GDM1 (cell line): ENCODE data around the gene HBS1L.

Experiments
- DNase-seq: peaks from one replicate; lab custom pipeline; 2025; lab: John Stamatoyannopoulos, UW

HBS1L gene

DNA sequence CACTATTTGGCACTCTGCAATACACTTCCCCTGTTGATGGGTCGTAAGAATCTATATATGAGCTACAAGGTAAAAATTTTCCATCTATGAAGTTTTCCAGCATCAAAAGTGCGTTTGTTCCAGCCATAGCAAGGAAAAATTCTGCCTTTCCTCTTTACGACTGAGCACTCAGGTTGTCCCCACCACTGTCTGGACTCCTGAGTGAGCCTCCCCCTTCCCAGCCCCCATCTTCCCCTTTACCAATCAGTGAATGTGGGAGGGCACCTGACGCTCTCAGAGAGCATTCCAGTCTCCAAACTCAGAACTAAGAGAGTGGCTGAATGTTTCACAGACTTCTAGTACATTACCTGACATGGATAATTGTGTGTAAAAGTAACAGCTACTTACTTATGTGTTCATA lies 104.7 kb downstream of the HBS1L start, which contains the start of gene ALDH8A1:
Gene ALDH8A1, minus strand, starts transcription at position 175 of the 400 bp plus-strand sequence. Its CDS starts 48 bp downstream, at position 127.
- no peak for DNase-seq

DNA sequence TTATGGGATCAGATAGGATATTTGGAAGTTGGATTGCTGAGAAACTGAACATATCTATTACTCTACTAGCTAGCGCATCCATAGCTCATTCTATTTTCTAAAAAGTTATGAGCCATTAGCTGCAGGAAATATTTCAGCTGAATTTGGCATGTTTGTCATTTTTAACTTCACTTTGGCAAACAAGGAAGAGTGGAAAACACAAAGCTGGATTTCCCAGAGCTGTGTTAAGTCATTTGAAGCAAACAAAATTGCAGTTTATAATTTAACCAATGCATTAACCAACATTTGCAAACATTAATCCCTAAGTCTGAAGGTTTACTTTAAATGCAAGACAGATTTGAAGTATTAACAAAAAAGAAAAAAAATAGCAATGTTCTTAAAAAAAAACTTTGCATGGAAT lies 105.9 kb downstream of the HBS1L start:
- no peak for DNase-seq

DNA sequence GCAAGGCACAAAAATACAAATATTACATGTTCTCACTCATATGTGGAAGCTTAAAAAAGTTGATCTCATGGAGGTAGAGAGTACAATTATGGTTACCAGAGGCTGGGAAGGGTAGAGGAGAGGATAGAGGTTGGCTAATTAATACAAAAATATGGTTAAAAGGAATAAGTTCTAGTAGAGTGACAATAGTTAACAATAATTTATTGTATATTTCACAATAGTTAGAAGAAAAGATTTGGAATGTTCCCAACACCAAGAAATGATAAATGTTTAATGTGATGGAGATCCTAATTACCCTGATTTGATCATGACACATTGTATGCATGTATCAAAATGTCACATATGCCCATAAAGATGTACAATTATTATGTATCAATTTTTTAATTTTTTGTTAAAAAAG lies 106.5 kb downstream of the HBS1L start:
- DNase-seq, result no peak

DNA sequence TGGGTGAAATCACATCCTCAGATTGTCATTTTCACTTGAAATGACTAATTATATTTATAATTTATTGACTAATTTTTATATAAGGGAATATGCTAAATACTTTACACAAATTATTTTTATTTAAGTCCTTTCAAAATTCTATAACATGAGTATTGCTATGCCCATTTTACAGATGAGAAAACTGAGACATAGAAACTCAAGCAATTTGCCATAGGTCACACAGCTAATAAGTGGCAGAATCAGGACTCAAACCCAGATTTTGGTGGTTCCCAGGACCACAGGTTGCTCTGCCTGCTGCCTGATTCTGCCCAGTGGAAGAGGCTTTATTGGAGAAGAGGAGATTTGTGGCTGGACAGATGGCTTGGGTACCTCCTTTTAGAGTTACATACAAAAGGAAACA lies 109.6 kb downstream of the HBS1L start:
- no peak for DNase-seq

GRCh38 chr6:134943522-134944111 lies 111.0 kb downstream of the HBS1L start:
- DNase-seq, result no peak

GRCh38 chr6:134938896-134939295 lies 115.7 kb downstream of the HBS1L start:
- no peak for DNase-seq

DNA sequence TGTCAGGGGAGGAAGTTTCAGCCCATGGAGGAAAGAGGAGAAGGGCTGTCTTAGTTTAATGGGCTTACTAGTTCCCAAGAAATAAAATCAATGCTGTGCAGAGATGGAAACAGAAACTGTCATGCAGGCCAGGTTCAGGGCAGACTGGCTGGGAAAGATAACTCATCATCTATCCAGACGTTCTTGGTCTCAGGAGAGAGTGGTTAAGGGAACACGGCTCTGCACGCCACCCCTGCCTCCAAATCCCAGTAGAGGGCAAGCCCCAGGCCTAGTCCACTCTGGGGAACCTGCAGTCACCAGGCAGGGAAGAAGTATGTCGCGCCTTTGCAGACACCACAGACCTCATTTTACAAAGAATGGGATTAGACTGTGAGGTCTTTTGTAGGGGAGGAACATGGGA lies 117.2 kb downstream of the HBS1L start:
- no peak for DNase-seq

DNA sequence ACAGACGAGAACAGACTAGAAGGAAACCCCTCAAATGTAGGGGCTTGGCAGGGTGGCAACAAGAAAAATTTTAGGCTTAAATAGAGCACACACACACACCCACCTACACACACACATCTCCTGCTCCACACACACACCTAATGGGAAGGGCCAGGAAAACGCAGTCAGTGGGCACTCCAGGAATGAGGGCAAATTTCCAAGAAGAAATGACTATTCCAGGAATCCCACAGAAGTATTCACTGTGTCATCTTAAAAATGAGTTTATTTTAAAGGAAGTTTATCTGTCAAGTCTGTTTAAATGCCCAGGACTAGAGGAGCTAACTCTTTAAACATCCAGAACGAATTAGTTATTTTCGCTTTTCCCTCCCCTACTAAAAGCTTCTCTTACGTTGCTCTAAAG lies 117.7 kb downstream of the HBS1L start:
- DNase-seq, result no peak

- DNase-seq, result no peak
Observed at GRCh38 chr6:134936476-134936875, 118.1 kb downstream of the HBS1L start.

DNA sequence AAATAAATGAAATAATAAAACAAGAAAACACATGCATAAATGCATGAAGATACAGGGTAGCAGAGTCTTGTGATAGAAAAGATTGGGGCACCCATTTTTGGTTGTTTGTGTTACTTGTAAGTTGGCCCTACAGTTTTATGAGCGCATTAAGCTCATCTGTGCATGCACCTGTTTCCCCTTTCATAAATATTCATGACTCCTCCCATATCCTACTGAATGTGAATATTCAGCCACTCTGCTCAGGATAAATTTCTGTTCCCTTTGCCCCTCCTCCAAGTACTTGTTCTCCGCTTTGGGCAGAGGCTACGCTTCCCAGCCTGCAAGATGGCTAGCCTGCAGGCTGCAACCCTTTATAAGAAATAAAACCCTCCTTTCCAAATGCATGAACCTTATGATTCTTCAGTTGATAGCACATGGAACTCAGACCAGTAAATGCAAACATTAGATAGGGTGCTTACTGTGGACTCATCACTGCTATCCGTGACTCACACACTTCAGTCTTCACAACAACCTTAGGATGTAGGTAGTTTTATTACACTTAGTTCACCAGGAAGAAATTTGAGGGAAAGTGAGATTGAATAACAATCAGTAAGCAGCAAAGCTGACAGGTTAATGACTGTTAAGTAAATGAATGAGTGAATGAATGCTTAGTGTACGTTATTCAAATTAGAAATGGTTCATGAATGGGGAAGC lies 119.7 kb downstream of the HBS1L start:
- no peak for DNase-seq

GRCh38 chr6:134932535-134933470 lies 121.8 kb downstream of the HBS1L start:
- no peak for DNase-seq

GRCh38 chr6:134932098-134932497 lies 122.5 kb downstream of the HBS1L start:
- no peak for DNase-seq

GRCh38 chr6:134930463-134930862 lies 124.2 kb downstream of the HBS1L start:
- no peak for DNase-seq

DNA sequence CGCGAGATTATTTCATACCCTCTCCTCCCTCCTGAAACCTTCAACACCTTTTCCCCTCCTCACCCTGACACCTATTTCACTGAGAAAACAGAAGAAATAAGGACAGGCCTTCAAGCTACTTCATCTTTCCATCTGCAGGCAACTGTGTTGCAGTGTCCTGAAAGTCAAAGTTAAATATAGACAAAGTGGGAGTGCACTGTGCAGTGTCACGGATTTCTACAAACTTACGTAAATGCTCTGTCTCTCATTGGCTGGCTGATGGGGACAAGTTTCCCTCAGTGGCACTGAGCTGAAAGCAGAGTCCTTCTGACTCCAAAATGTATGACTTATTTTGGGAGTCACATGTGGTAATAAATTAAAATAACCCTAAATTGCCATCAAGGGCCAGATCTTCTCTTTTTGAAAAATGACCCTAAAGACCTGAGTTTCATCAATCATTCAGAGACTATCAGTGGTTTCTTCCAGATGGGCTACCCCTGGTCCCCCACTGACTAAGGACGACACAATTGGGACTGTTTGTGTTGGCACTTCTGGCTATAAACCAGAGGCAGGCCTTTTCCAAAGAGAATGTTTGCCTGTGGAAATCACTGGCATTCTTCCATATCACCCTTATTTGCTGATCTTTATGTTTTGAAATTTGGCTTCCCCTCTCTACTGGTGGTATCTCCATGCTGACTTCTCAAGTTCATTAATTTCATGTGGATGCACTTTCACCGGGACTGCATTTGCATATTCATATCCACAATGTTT lies 126.3 kb downstream of the HBS1L start:
- DNase-seq, result no peak

DNA sequence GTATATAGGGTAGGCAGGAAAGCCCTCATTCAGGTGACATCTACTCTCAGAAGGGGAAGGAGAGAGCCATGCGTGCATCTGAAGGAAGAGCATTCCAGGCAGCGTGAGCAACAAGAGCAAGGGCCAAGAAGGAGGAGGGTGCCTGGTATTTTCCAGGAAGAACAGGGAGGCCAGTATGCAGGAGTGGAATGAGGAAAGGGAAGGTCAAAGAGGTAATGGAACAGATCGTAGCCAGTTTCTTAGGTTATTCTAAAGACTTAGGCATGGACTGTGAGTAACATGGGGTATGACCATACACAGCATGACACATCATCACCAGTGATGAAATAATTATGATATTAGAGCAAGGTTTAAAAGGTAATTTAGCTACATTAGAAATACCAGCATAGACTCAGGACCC lies 128.8 kb downstream of the HBS1L start:
- DNase-seq, result no peak

GRCh38 chr6:134921721-134922261 lies 132.8 kb downstream of the HBS1L start:
- no peak for DNase-seq

- no peak for DNase-seq
Observed at GRCh38 chr6:134921276-134921675, 133.3 kb downstream of the HBS1L start.

DNA sequence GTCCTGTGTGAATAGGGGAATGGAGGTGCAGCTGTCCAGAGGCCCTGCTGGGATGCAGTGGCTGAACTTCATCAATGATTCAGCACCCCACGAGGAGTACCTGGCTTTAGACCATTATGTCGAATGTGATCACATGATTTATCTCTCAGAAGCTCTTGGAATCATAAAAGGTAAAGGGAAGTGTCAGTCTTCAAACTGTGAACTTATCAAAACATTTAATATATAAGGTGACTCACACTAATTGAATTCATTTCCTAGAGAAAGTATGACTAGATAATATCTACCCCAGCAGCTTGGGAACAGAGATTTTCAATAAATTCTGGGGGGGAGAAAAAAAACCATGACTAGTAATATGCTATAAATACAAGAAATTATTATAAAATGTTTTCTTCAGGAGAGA lies 134.2 kb downstream of the HBS1L start:
- no peak for DNase-seq

- DNase-seq, result no peak
Observed at GRCh38 chr6:134918418-134918961, 136.1 kb downstream of the HBS1L start.

- DNase-seq, result no peak
Observed at GRCh38 chr6:134911547-134911946, 143.1 kb downstream of the HBS1L start.

DNA sequence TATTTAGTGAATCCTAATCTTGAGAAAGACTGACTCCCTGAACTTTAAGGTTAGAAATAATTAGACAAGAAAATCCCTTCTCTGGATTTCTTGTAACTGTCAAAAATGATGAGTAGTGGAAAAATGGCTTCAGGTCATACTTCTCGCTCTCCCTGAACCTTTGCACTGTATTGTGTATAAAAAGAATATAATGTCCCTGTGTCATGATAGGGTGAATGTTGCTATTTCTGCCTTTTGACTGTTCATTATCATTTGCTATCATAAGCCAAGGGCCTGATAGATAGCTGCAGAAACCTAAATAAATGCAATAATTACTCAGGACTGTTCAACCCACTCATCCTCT lies 144.1 kb downstream of the HBS1L start:
- no peak for DNase-seq
